Peyer's patch (tissue), 4 donors: ENCODE measurements around the gene MPDZ.

Source experiments
- POLR2A ChIP-seq, 2 donors: fragments of 450-650 bp; IDR thresholded peaks; one replicate each; pipeline ENCODE4 v1.5.1; 2017; ENCODE audit warnings: antibody characterized with exemption in 2 of 2, mild to moderate bottlenecking in 2 of 2, moderate library complexity in 2 of 2
- TF ChIP-seq, protein P1 (sequence below), 6 experiments: fragments of 450-650 bp in 4 of 6; fragments of 200-600 bp in 2 of 6; sonication (generic) in 1 of 6; IDR thresholded peaks; one replicate each; pipeline ENCODE4 v1.5.1; 2017 to 2019; ENCODE audit warnings: antibody characterized with exemption in 6 of 6, mild to moderate bottlenecking in 3 of 6, moderate library complexity in 1 of 6

DNA sequence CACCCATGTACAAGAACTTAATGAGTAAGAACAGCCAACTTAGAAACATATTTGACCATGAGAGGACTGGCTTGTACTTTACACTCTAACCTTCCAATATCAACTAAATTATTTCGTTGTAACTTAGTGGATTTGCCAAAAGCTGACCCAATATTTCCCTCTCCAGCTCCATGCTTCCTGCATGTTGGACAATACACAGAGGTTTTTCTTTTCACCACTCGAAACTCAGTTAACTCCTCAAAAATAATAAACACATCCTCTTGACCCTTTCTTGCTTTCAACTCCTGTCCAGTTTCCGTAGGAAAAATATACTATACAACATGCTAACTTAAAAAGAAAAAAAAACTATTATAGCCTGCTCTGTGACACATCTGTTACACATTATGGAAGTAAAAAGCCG, 188.9 kb downstream of the MPDZ start:
- TF ChIP-seq, protein P1, sequence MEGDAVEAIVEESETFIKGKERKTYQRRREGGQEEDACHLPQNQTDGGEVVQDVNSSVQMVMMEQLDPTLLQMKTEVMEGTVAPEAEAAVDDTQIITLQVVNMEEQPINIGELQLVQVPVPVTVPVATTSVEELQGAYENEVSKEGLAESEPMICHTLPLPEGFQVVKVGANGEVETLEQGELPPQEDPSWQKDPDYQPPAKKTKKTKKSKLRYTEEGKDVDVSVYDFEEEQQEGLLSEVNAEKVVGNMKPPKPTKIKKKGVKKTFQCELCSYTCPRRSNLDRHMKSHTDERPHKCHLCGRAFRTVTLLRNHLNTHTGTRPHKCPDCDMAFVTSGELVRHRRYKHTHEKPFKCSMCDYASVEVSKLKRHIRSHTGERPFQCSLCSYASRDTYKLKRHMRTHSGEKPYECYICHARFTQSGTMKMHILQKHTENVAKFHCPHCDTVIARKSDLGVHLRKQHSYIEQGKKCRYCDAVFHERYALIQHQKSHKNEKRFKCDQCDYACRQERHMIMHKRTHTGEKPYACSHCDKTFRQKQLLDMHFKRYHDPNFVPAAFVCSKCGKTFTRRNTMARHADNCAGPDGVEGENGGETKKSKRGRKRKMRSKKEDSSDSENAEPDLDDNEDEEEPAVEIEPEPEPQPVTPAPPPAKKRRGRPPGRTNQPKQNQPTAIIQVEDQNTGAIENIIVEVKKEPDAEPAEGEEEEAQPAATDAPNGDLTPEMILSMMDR (IDR thresholded peaks at IDR 0.05) = no peak
- TF ChIP-seq POLR2A (IDR thresholded peaks at IDR 0.05) = no peak
